CD4-positive, alpha-beta T cell (primary cell): ENCODE data around the gene MAP3K14. TPM values are rescaled to one million over a fixed set of nuclear protein-coding genes. Genes with fewer than 3 reads are reported as not detected.

Experiments
- ATAC-seq: fragments of 200-7000 bp; cut with Tn5 transposase; one replicate; pipeline ENCODE4 v1.10.0; 2022; ENCODE audit warnings: mild to moderate bottlenecking; ENCODE audit not compliant: poor library complexity
- CTCF ChIA-PET: fragments of 350-600 bp; sonication (Branson Sonifier 250); formaldehyde crosslinking; loops from one replicate; lab custom pipeline; 2021; ENCODE audit warnings: antibody characterized with exemption, inconsistent platforms; lab: Charles Lee
- POLR2A ChIA-PET: fragments of 350-600 bp; sonication (Branson Sonifier 250); formaldehyde crosslinking; loops from one replicate; lab custom pipeline; 2021; ENCODE audit warnings: antibody characterized with exemption, inconsistent platforms; lab: Charles Lee
- DNase-seq, 14 experiments: peaks; one replicate each; pipeline ENCODE4 v3.0.0-alpha.2; 2013 to 2020; ENCODE audit warnings: mixed read lengths in 2 of 14
- H3K27ac ChIP-seq, 2 donors: one replicate each; pipeline versions ENCODE4 v1.5.1 to v1.7.0; 2013; ENCODE audit warnings: low read length in 2 of 2, low read depth in 1 of 2, mild to moderate bottlenecking in 1 of 2
- H3K27me3 ChIP-seq, 2 experiments: 1 replicate in 1 of 2; 2 replicates in 1 of 2; pipeline versions ENCODE4 v1.6.1 to v1.7.0; 2013; ENCODE audit warnings: low read length in 2 of 2, control low read depth in 1 of 2, mild to moderate bottlenecking in 1 of 2, moderate library complexity in 1 of 2; ENCODE audit not compliant: insufficient read depth in 2 of 2, control insufficient read depth in 1 of 2
- H3K36me3 ChIP-seq: one replicate; pipeline ENCODE4 v1.6.1; 2013; ENCODE audit warnings: low read length, control low read depth; ENCODE audit not compliant: insufficient read depth
- H3K4me1 ChIP-seq: one replicate; pipeline ENCODE4 v1.6.1; 2013; ENCODE audit warnings: low read length, control low read depth; ENCODE audit not compliant: insufficient read depth
- H3K4me3 ChIP-seq: one replicate; pipeline ENCODE4 v1.5.1; 2013; ENCODE audit warnings: mild to moderate bottlenecking, low read length, moderate library complexity
- H3K9me3 ChIP-seq, 2 experiments: 1 replicate in 1 of 2; 2 replicates in 1 of 2; pipeline versions ENCODE4 v1.6.1 to v1.7.0; 2013; ENCODE audit warnings: low read length in 2 of 2, mild to moderate bottlenecking in 2 of 2, control low read depth in 1 of 2, moderate library complexity in 1 of 2; ENCODE audit not compliant: control insufficient read depth in 1 of 2, insufficient read depth in 1 of 2
- H3K27ac Mint-ChIP-seq: one replicate; pipeline ENCODE4 v1.8.0; 2020; ENCODE audit warnings: mixed read lengths
- H3K27me3 Mint-ChIP-seq: one replicate; pipeline ENCODE4 v1.8.0; 2021; ENCODE audit warnings: mixed read lengths
- H3K36me3 Mint-ChIP-seq: one replicate; pipeline ENCODE4 v1.8.0; 2021; ENCODE audit warnings: low read depth, mixed read lengths
- H3K4me1 Mint-ChIP-seq: one replicate; pipeline ENCODE4 v1.8.0; 2021; ENCODE audit warnings: low read depth, mixed read lengths
- H3K4me3 Mint-ChIP-seq: one replicate; pipeline ENCODE4 v1.8.0; 2020; ENCODE audit warnings: mild to moderate bottlenecking, mixed read lengths
- H3K9me3 Mint-ChIP-seq: one replicate; pipeline ENCODE4 v1.8.0; 2020; ENCODE audit warnings: mixed read lengths
- CTCF ChIP-seq: fragments of 200-600 bp; IDR thresholded peaks from one replicate; pipeline ENCODE4 v1.8.0; 2022; ENCODE audit warnings: antibody characterized with exemption, mild to moderate bottlenecking
- intact Hi-C, 2 experiments: fragments of 100-400 bp; cut with DNase I in 1 of 2; cut with micrococcal nuclease in 1 of 2; formaldehyde crosslinking; loops; one replicate each; pipeline versions ENCODE4 v1.15.1 to v1.9.0; 2023 to 2025; cut with DNase I, micrococcal nuclease
- total RNA-seq, 174 experiments: library from RNA in 2 of 174; stranded (reverse) in 2 of 174; gene quantifications; one replicate each; pipeline ENCODE4 v1.2.3 and lab custom pipeline; 2021 to 2026

MAP3K14 gene
- total RNA-seq, 2 experiments from 2014 or later: 41.4 to 46.5 TPM

- H3K27me3 ChIP-seq: no peaks in the 10 kb centered on the region
- H3K27ac Mint-ChIP-seq: peak overlapping the region; percentile 84
- ChIA-PET POLR2A (interaction anchor here (1.1 to 3.3 kb wide), 4 partner anchors 15 to 37 kb away, joined by 3 to 23 read pairs (median 4); no protein-coding TSS in a partner anchor), CTCF (interaction anchor here (1.4 to 1.9 kb wide), 3 partner anchors 9 to 44 kb away, joined by 5 to 6 read pairs (median 5); no protein-coding TSS in a partner anchor)
- H3K9me3 Mint-ChIP-seq: no peaks in the 10 kb centered on the region
- H3K27me3 Mint-ChIP-seq: no peaks in the 10 kb centered on the region
- peak overlapping the region; percentile 89 for H3K4me3 Mint-ChIP-seq
- peaks cover 43% of the 10 kb centered on the region for H3K36me3 ChIP-seq
- no peaks in the 10 kb centered on the region for H3K9me3 ChIP-seq
- DNase-seq (no peak), ATAC-seq (peak; percentile 15)
- peaks cover 32% of the 10 kb centered on the region for H3K4me1 ChIP-seq
- peak overlapping the region; percentile 65 for H3K27ac ChIP-seq
- no peak for TF ChIP-seq CTCF
- H3K4me3 ChIP-seq: peak overlapping the region; percentile 75
- peaks cover 40% of the 10 kb centered on the region for H3K36me3 Mint-ChIP-seq
- intact Hi-C loops: loop anchor here (1.0 to 5.0 kb wide), 2 partner anchors 12 to 35 kb away; no protein-coding TSS in a partner anchor
- H3K4me1 Mint-ChIP-seq: peaks cover 31% of the 10 kb centered on the region
Measured at GRCh38 chr17:45262516-45263476, 54.0 kb downstream of the MAP3K14 start.

- peak within 1 kb of the TSS; percentile 89 for H3K4me3 Mint-ChIP-seq
- peaks cover 30% of the 10 kb centered on the region for H3K36me3 Mint-ChIP-seq
- no peaks in the 10 kb centered on the region for H3K9me3 ChIP-seq
- peak within 1 kb of the TSS; percentile 75 for H3K4me3 ChIP-seq
- H3K4me1 ChIP-seq: peaks cover 37% of the 10 kb centered on the region
- no peaks in the 10 kb centered on the region for H3K27me3 ChIP-seq
- ChIA-PET POLR2A (interaction anchor here (1.1 to 6.5 kb wide), 5 partner anchors 13 to 36 kb away, joined by 3 to 59 read pairs (median 5); no protein-coding TSS in a partner anchor), CTCF (interaction anchor here (0.6 to 3.2 kb wide), 5 partner anchors 15 to 65 kb away, joined by 3 to 10 read pairs (median 5); no protein-coding TSS in a partner anchor)
- peaks cover 40% of the 10 kb centered on the region for H3K4me1 Mint-ChIP-seq
- peak within 1 kb of the TSS; percentile 65 for H3K27ac ChIP-seq
- ATAC-seq (peak; percentile 88), DNase-seq (peak; percentile 38 to 80 (median 66))
- H3K27ac Mint-ChIP-seq: peak within 1 kb of the TSS; percentile 84
- intact Hi-C loops: loop anchor here (1.0 to 5.0 kb wide), 2 partner anchors 27 to 35 kb away; no protein-coding TSS in a partner anchor
- H3K27me3 Mint-ChIP-seq: no peaks in the 10 kb centered on the region
- H3K9me3 Mint-ChIP-seq: no peaks in the 10 kb centered on the region
- TF ChIP-seq CTCF: no peak
- H3K36me3 ChIP-seq: peaks cover 33% of the 10 kb centered on the region
Measured at GRCh38 chr17:45261577-45262515, 55.0 kb downstream of the MAP3K14 start, which contains the start of gene SPATA32. TSS of gene SPATA32 (minus strand) at chr17:45262094. CDS start at chr17:45262016, 78 bp downstream.
